GM23338 (cell line): ENCODE data around the gene UNC13C. TPM values are rescaled to one million over a fixed set of nuclear protein-coding genes. Genes with fewer than 3 reads are reported as not detected.

ENCODE experiments used
- ATAC-seq: fragments of 200-7000 bp; cut with Tn5 transposase; 3 replicates; pipeline ENCODE4 v1.9.1; 2020
- DNase-seq: peaks from one replicate; pipeline ENCODE4 v3.0.0-alpha.2; 2015; ENCODE audit warnings: low spot score
- H2AFZ ChIP-seq: fragments of 200-600 bp; sonication (generic); 2 replicates; pipeline ENCODE4 v1.8.0; 2016; ENCODE audit warnings: antibody characterized with exemption, mild to moderate bottlenecking, moderate library complexity
- H3F3A ChIP-seq: fragments of 200-600 bp; sonication (generic); replicated peaks from 2 replicates; pipeline ENCODE4 v1.8.0; 2017; ENCODE audit warnings: antibody characterized with exemption, mixed run types, low read depth
- H3K27ac ChIP-seq: fragments of 200-600 bp; sonication (generic); 2 replicates; pipeline ENCODE4 v1.6.1; 2016; ENCODE audit warnings: low read depth
- H3K27me3 ChIP-seq: fragments of 200-600 bp; sonication (generic); 2 replicates; pipeline ENCODE4 v1.8.0; 2016; ENCODE audit warnings: mild to moderate bottlenecking, mixed run types, moderate library complexity; ENCODE audit not compliant: insufficient read depth
- H3K36me3 ChIP-seq: fragments of 200-600 bp; sonication (generic); 2 replicates; pipeline ENCODE4 v1.8.0; 2016; ENCODE audit warnings: mild to moderate bottlenecking; ENCODE audit not compliant: insufficient read depth
- H3K4me1 ChIP-seq: fragments of 200-600 bp; sonication (generic); 2 replicates; pipeline ENCODE4 v1.8.0; 2016; ENCODE audit warnings: mild to moderate bottlenecking, moderate library complexity; ENCODE audit not compliant: insufficient read depth
- H3K4me2 ChIP-seq: fragments of 200-600 bp; sonication (generic); 2 replicates; pipeline ENCODE4 v1.7.1; 2017; ENCODE audit warnings: mixed run types
- H3K4me3 ChIP-seq: fragments of 200-600 bp; sonication (generic); 2 replicates; pipeline ENCODE4 v1.6.1; 2016; ENCODE audit warnings: mixed run types
- H3K79me2 ChIP-seq: fragments of 200-600 bp; sonication (generic); replicated peaks from 2 replicates; pipeline ENCODE4 v1.8.0; 2017; ENCODE audit warnings: mild to moderate bottlenecking; ENCODE audit not compliant: insufficient read depth
- H3K9me2 ChIP-seq: fragments of 200-600 bp; sonication (generic); 2 replicates; pipeline ENCODE4 v1.8.0; 2017; ENCODE audit not compliant: insufficient read depth
- H4K20me1 ChIP-seq: fragments of 200-600 bp; sonication (generic); replicated peaks from 2 replicates; pipeline ENCODE4 v1.8.0; 2017; ENCODE audit warnings: mild to moderate bottlenecking; ENCODE audit not compliant: insufficient read depth
- H3K27ac Mint-ChIP-seq: 2 replicates; pipeline ENCODE4 v1.8.0; 2020; ENCODE audit warnings: inconsistent platforms, mild to moderate bottlenecking, moderate library complexity, mixed read lengths
- H3K27me3 Mint-ChIP-seq: 3 replicates; pipeline ENCODE4 v1.8.0; 2022; ENCODE audit warnings: low read depth, mild to moderate bottlenecking, moderate library complexity, mixed read lengths, inconsistent platforms; ENCODE audit not compliant: insufficient read depth, poor library complexity
- H3K36me3 Mint-ChIP-seq: 3 replicates; pipeline ENCODE4 v1.8.0; 2021; ENCODE audit warnings: low read depth, mild to moderate bottlenecking, inconsistent platforms, moderate library complexity, mixed read lengths
- H3K4me1 Mint-ChIP-seq: 3 replicates; pipeline ENCODE4 v1.8.0; 2020; ENCODE audit warnings: mild to moderate bottlenecking, inconsistent platforms, mixed read lengths
- H3K4me3 Mint-ChIP-seq: 3 replicates; pipeline ENCODE4 v1.8.0; 2021; ENCODE audit warnings: moderate library complexity, mild to moderate bottlenecking, inconsistent platforms, mixed read lengths
- H3K9me3 Mint-ChIP-seq: 3 replicates; pipeline ENCODE4 v1.8.0; 2020; ENCODE audit warnings: moderate library complexity, mild to moderate bottlenecking, inconsistent platforms, mixed read lengths
- CTCF ChIP-seq, 2 experiments: fragments of 200-600 bp in 1 of 2; sonication (generic) in 1 of 2; conservative IDR thresholded peaks; 2 replicates each; pipeline versions ENCODE4 v1.5.1 to v1.6.1; 2016 to 2017; ENCODE audit warnings: antibody characterized with exemption in 2 of 2, low read depth in 2 of 2, mild to moderate bottlenecking in 2 of 2, moderate library complexity in 1 of 2
- EZH2 ChIP-seq: fragments of 200-600 bp; sonication (generic); IDR thresholded peaks from one replicate; pipeline ENCODE4 v1.8.0; 2017; ENCODE audit warnings: antibody characterized with exemption, mild to moderate bottlenecking, low read depth; ENCODE audit not compliant: unreplicated experiment
- EZH2phosphoT487 ChIP-seq: fragments of 200-600 bp; sonication (generic); IDR thresholded peaks from one replicate; pipeline ENCODE4 v1.8.1; 2018; ENCODE audit warnings: antibody characterized with exemption; ENCODE audit not compliant: unreplicated experiment
- JUNB ChIP-seq: IDR thresholded peaks from one replicate; pipeline ENCODE4 v1.6.1; 2016; ENCODE audit warnings: antibody characterized with exemption; ENCODE audit not compliant: unreplicated experiment
- NANOG ChIP-seq: IDR thresholded peaks from 2 replicates; pipeline ENCODE4 v1.6.1; 2016; ENCODE audit warnings: antibody characterized with exemption, borderline replicate concordance
- REST ChIP-seq: IDR thresholded peaks from one replicate; pipeline ENCODE4 v1.6.1; 2018; ENCODE audit warnings: antibody characterized with exemption; ENCODE audit not compliant: unreplicated experiment
- STAT1 ChIP-seq: IDR thresholded peaks from one replicate; pipeline ENCODE4 v1.6.1; 2016; ENCODE audit warnings: antibody characterized with exemption; ENCODE audit not compliant: unreplicated experiment
- polyA plus RNA-seq: library from polyadenylated mRNA; unstranded; fragments of >200 nt; fragmentation: Nextera tagmentation; extraction: Ambion mirVana; gene quantifications from 2 replicates; pipeline ENCODE4 v1.2.1, GENCODE V29; 2016
- total RNA-seq: library from RNA; depleted of rRNA; stranded (reverse); fragments of >200 nt; shearing (Covaris generic); gene quantifications from 2 replicates; pipeline ENCODE4 v1.2.3, GENCODE V29; 2014

Gene UNC13C
- total and polyA plus RNA-seq, 2 experiments from 2014 or later = 0.03 TPM; not detected in 1

- H3K4me3 Mint-ChIP-seq = no peak overlapping the region
- H3K9me3 Mint-ChIP-seq = peaks cover 25% of the 10 kb centered on the region
- H3K27me3 Mint-ChIP-seq = no peaks in the 10 kb centered on the region
- H3K27ac Mint-ChIP-seq = no peak overlapping the region
- Histone ChIP-seq H3K4me1 (no peaks in the 10 kb centered on the region), H2AFZ (no peak overlapping the region), H3K27me3 (no peaks in the 10 kb centered on the region), H3K79me2 (no peaks in the 10 kb centered on the region), H3K27ac (no peak overlapping the region), H4K20me1 (no peaks in the 10 kb centered on the region), H3K36me3 (peaks cover 6% of the 10 kb centered on the region; the same call in 1 of the 2 replicates), H3K9me2 (no peaks in the 10 kb centered on the region), H3K4me3 (no peak overlapping the region), H3K4me2 (no peak overlapping the region), H3F3A (no peaks in the 10 kb centered on the region)
- ATAC-seq = peak; percentile 81
- H3K4me1 Mint-ChIP-seq = no peaks in the 10 kb centered on the region
- DNase-seq = peak; percentile 33
- no peaks in the 10 kb centered on the region; the same call in 2 of the 3 replicates for H3K36me3 Mint-ChIP-seq
- no peak for TF ChIP-seq STAT1
- no peak for TF ChIP-seq EZH2phosphoT487
- no peak for TF ChIP-seq REST
- no peak for TF ChIP-seq NANOG
- TF ChIP-seq EZH2 = no peak
- TF ChIP-seq CTCF (conservative IDR thresholded peaks at IDR 0.05; ENCODE audit: low read depth in 2 of 2) = peak; percentile 50 to 52
Measured at GRCh38 chr15:54273928-54274327, 295.7 kb downstream of the UNC13C start.

- Mint-ChIP-seq H3K27ac (no peak overlapping the region), H3K36me3 (no peaks in the 10 kb centered on the region; the same call in 2 of the 3 replicates), H3K4me3 (no peak overlapping the region), H3K4me1 (no peaks in the 10 kb centered on the region), H3K9me3 (peaks cover 20% of the 10 kb centered on the region), H3K27me3 (no peaks in the 10 kb centered on the region)
- Histone ChIP-seq H2AFZ (no peak overlapping the region), H3K9me2 (no peaks in the 10 kb centered on the region), H3K27ac (no peak overlapping the region), H3K4me1 (no peaks in the 10 kb centered on the region), H3K4me2 (no peak overlapping the region), H3F3A (no peaks in the 10 kb centered on the region), H3K27me3 (no peaks in the 10 kb centered on the region), H3K79me2 (no peaks in the 10 kb centered on the region), H4K20me1 (no peaks in the 10 kb centered on the region), H3K4me3 (no peak overlapping the region), H3K36me3 (0 out of 2 replicates have a peak, but pooled peaks cover 4% of the 10 kb centered on the region)
- DNase-seq = no peak
- ATAC-seq = no peak
- no peak for TF ChIP-seq REST
- no peak for TF ChIP-seq JUNB
- TF ChIP-seq NANOG = no peak
Measured at GRCh38 chr15:54277834-54278233, 299.6 kb downstream of the UNC13C start.
